ENCODE results near the gene MN1.

The MN1 gene

DNA sequence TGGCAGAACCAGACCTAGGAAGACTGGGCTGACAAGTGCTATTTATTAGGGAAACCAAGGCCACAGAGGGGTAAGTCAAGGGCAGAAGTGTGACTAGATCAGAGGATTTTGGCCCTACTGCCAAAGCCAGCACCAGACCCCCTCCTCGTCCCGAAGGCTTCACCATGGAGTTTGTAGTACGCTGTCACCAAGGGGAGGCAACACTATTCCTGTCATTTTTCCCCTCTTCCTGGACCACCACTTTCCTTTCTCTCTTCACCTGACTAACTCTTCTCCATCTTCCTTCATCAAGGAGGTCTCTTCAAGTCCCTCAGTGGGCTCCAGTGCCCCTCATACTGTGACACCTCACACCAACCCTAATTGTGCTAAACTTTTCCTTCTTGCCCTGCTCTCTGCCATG lies 34.9 kb downstream of the MN1 start:
- no peaks in the 10 kb centered on the region for H3K27me3 ChIP-seq (replicated peaks)
- no peak overlapping the region for H3K27ac ChIP-seq
- no peak for DNase-seq
- in situ Hi-C loops (cut with HindIII; ENCODE audit: low pct_ligation_motif_present, low sequenced_read_pairs), result no loop called here
- no peak overlapping the region for H3K4me3 ChIP-seq (ENCODE audit: low read depth, low read length)
- H3K36me3 ChIP-seq (replicated peaks), result peaks cover 7% of the 10 kb centered on the region
- TF ChIP-seq, protein P1, sequence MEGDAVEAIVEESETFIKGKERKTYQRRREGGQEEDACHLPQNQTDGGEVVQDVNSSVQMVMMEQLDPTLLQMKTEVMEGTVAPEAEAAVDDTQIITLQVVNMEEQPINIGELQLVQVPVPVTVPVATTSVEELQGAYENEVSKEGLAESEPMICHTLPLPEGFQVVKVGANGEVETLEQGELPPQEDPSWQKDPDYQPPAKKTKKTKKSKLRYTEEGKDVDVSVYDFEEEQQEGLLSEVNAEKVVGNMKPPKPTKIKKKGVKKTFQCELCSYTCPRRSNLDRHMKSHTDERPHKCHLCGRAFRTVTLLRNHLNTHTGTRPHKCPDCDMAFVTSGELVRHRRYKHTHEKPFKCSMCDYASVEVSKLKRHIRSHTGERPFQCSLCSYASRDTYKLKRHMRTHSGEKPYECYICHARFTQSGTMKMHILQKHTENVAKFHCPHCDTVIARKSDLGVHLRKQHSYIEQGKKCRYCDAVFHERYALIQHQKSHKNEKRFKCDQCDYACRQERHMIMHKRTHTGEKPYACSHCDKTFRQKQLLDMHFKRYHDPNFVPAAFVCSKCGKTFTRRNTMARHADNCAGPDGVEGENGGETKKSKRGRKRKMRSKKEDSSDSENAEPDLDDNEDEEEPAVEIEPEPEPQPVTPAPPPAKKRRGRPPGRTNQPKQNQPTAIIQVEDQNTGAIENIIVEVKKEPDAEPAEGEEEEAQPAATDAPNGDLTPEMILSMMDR (IDR thresholded peaks at IDR 0.05; ENCODE audit: low read depth, low read length, missing control alignments), result no peak

DNA sequence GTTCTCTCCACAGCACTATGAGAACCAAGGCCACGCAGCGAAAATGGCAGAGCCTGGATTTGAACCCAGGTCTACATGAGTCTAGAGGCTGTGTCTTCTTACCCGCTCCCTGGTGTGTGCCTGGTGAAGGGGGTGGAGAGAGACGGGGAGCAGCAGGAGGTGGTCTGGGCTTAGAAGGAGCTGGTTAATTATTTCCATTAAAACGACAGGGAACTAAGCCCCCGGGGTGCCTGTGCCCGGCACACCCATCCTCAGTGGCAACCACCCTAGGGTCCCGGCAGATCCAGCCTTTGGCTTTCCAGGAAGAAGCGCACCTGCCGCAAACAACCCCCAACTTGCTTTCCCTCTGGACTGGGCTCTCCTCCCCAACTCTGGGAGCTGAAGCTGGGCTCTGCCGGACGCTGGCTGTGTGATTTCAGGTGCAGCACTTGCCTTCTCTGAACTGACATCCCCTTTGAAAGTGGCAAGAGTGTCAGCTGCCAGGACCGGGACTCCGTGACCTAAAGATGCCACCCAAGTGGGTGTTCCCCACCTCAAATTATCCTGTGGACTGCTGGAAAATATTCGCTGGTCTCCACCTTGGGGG lies 35.8 kb downstream of the MN1 start:
- Histone ChIP-seq H3K27ac (no peak overlapping the region), H3K27me3 (replicated peaks) (no peaks in the 10 kb centered on the region), H3K4me3 (ENCODE audit: low read depth, low read length) (no peak overlapping the region), H3K36me3 (replicated peaks) (peaks cover 7% of the 10 kb centered on the region)
- TF ChIP-seq, protein P1 (IDR thresholded peaks at IDR 0.05; ENCODE audit: low read depth, low read length, missing control alignments), result no peak
- in situ Hi-C loops (cut with HindIII; ENCODE audit: low pct_ligation_motif_present, low sequenced_read_pairs), result no loop called here
- no peak for DNase-seq

DNA sequence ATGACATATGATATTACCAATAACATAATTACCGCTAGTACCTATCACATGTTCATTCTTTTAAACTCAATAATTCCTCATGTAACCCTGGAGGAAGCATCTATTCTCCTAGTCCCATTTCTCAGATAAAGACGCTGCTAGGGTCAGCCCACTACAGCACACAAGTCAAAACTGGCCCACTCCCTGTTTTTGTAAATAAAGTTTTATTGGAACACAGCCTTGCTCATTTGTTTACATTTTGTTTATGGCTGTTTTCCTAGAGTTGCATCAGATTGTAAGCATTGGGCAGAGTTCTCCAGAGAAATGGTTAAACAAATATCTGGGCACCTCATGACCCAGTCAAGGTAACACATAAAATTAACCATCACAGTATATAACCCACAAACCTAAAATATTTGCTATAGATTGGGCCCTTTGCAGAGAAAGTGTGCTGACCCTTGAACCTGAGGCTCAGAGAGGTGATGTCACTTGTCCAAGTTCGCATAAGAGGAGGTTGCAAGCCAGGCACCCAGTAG lies 36.8 kb downstream of the MN1 start:
- in situ Hi-C loops (cut with HindIII; ENCODE audit: low pct_ligation_motif_present, low sequenced_read_pairs), result no loop called here
- Histone ChIP-seq H3K27me3 (replicated peaks) (no peaks in the 10 kb centered on the region), H3K27ac (no peak overlapping the region), H3K36me3 (replicated peaks) (peaks cover 7% of the 10 kb centered on the region), H3K4me3 (ENCODE audit: low read depth, low read length) (no peak overlapping the region)
- DNase-seq, result no peak
- TF ChIP-seq, protein P1 (IDR thresholded peaks at IDR 0.05; ENCODE audit: low read depth, low read length, missing control alignments), result no peak

DNA sequence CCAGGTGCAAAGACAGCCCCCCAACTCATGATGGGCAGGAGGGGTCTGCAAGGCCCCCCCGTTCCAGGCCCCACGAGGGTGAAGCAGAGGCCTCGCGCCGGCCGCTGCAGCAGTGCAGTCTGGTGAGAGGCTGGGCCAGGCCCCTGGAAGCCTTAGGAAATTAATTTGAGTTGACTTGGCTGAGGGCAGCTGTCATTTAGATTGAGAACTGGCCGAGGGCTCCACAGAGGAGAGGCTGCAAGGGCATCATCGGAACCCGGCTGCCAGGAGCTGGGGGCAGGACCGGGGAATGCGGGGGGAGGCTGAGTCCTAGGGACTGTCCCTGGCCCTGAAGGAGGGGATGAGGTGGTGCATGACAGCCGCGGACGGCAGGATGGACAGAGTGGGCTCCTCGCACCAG lies 39.9 kb downstream of the MN1 start:
- in situ Hi-C loops (cut with HindIII; ENCODE audit: low pct_ligation_motif_present, low sequenced_read_pairs), result no loop called here
- Histone ChIP-seq H3K36me3 (replicated peaks) (peaks cover 7% of the 10 kb centered on the region), H3K27ac (no peak overlapping the region), H3K4me3 (ENCODE audit: low read depth, low read length) (no peak overlapping the region), H3K27me3 (replicated peaks) (no peaks in the 10 kb centered on the region)
- TF ChIP-seq, protein P1 (IDR thresholded peaks at IDR 0.05; ENCODE audit: low read depth, low read length, missing control alignments), result no peak
- no peak for DNase-seq

DNA sequence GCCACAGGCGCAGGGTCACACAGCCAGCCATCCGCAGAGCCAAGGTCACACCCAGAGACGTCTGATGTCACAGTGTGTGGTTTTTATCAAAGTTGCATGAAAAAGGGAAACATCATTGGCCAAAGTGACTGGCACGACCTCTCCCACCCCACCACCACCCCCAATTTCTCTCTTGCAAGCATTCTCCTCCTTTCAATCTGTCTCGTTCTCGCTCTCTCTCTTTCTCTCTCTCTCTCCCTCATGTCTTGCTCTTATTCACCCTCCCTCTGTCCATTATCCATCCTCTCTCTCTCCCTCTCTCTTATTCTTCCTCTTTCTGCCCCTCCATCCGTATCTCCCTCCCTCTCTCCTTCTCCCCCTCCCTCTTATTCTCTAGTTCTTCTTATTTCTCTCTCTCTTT lies 40.6 kb downstream of the MN1 start:
- in situ Hi-C loops (cut with HindIII; ENCODE audit: low pct_ligation_motif_present, low sequenced_read_pairs), result no loop called here
- no peak overlapping the region for H3K27ac ChIP-seq
- H3K4me3 ChIP-seq (ENCODE audit: low read depth, low read length), result no peak overlapping the region
- H3K36me3 ChIP-seq (replicated peaks), result peaks cover 7% of the 10 kb centered on the region
- no peaks in the 10 kb centered on the region for H3K27me3 ChIP-seq (replicated peaks)
- TF ChIP-seq, protein P1 (IDR thresholded peaks at IDR 0.05; ENCODE audit: low read depth, low read length, missing control alignments), result no peak
- no peak for DNase-seq

DNA sequence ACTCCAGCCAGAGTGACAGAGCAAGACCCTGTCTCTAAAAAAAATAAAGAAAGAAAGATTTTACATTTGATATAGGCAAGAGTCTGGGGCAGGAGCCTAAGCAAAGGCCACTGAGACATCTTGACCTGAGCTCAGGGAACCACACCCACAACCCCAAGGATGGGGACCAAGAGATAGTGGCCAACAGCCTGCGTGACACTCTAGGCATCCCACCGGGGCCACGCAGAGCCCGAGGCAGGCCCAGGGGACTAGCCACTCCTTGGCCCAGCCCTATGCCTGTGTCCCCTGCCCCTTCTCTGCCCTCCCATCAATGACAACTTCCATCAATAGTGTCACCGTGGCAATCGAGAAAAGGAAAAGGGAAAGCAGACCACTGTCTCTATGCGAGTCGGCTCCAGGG lies 41.1 kb downstream of the MN1 start:
- peaks cover 7% of the 10 kb centered on the region for H3K36me3 ChIP-seq (replicated peaks)
- TF ChIP-seq, protein P1 (IDR thresholded peaks at IDR 0.05; ENCODE audit: low read depth, low read length, missing control alignments), result no peak
- in situ Hi-C loops (cut with HindIII; ENCODE audit: low pct_ligation_motif_present, low sequenced_read_pairs), result no loop called here
- no peak for DNase-seq
- H3K27ac ChIP-seq, result no peak overlapping the region
- no peak overlapping the region for H3K4me3 ChIP-seq (ENCODE audit: low read depth, low read length)
- H3K27me3 ChIP-seq (replicated peaks), result no peaks in the 10 kb centered on the region
